H1 (cell line): ENCODE data around the gene TDRD9. TPM values are rescaled to one million over a fixed set of nuclear protein-coding genes. Genes with fewer than 3 reads are reported as not detected.

Experiments used
- SAP30 ChIP-seq: fragments of 300-600 bp; sonication (generic); IDR thresholded peaks from 2 replicates; pipeline ENCODE4 v1.7.1; 2012; ENCODE audit warnings: low read length, moderate library complexity, mild to moderate bottlenecking, inconsistent platforms; ENCODE audit not compliant: insufficient read depth, insufficient replicate concordance
- polyA plus RNA-seq, 7 experiments: library from polyadenylated mRNA; depleted of rRNA in 3 of 7; stranded (reverse) in 5 of 7; unstranded in 2 of 7; fragments of >200 nt in 5 of 7; fragments of 200-250 nt in 2 of 7; gene quantifications; 1 replicate in 5 of 7; 2 replicates in 1 of 7; 4 replicates in 1 of 7; pipeline versions ENCODE4 v1.2.1 to v1.2.3, GENCODE V29; 2011 to 2013; ENCODE audit warnings: missing spikeins in 2 of 7, mixed read lengths in 2 of 7
- total RNA-seq: library from RNA; stranded (reverse); fragmentation: NEBNext Ultra II Directional; extraction: Animal tissue kit (Norgen Biotek cat#: 25700); gene quantifications from 2 replicates; pipeline ENCODE4 v1.2.1, GENCODE V29; 2021
- TF ChIP-seq, protein P1 (sequence below): fragments of 300-600 bp; sonication (generic); IDR thresholded peaks from 2 replicates; pipeline ENCODE4 v1.7.1; 2012; ENCODE audit warnings: low read length, moderate library complexity, mild to moderate bottlenecking, inconsistent platforms; ENCODE audit not compliant: insufficient replicate concordance

Gene TDRD9
- total and polyA plus RNA-seq, 2 of the 8 experiments (the other 6 are each of a cell fraction or from before 2014, with no cell fraction given) = not detected

DNA sequence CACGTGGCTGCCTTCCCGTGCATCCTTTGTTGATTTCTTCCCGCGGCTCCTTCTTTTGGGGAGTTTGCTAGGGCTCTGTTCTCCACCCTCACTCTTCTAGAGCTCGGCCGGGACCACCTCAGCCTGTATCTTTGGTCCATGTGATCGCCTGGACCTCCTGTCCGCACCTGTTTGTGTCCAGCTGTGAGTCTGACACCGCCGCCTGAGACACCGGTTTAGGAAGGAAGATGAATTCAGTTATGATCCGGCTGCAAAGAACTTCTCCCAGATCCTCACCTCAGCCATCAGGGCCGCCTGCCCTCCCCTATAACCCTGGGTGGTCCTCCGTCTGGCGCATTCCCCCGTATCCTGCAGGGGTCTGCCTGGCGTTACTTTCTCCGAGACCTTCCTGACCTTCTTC, 690 bp upstream of the TDRD9 start (continued):
- TF ChIP-seq, protein P1, sequence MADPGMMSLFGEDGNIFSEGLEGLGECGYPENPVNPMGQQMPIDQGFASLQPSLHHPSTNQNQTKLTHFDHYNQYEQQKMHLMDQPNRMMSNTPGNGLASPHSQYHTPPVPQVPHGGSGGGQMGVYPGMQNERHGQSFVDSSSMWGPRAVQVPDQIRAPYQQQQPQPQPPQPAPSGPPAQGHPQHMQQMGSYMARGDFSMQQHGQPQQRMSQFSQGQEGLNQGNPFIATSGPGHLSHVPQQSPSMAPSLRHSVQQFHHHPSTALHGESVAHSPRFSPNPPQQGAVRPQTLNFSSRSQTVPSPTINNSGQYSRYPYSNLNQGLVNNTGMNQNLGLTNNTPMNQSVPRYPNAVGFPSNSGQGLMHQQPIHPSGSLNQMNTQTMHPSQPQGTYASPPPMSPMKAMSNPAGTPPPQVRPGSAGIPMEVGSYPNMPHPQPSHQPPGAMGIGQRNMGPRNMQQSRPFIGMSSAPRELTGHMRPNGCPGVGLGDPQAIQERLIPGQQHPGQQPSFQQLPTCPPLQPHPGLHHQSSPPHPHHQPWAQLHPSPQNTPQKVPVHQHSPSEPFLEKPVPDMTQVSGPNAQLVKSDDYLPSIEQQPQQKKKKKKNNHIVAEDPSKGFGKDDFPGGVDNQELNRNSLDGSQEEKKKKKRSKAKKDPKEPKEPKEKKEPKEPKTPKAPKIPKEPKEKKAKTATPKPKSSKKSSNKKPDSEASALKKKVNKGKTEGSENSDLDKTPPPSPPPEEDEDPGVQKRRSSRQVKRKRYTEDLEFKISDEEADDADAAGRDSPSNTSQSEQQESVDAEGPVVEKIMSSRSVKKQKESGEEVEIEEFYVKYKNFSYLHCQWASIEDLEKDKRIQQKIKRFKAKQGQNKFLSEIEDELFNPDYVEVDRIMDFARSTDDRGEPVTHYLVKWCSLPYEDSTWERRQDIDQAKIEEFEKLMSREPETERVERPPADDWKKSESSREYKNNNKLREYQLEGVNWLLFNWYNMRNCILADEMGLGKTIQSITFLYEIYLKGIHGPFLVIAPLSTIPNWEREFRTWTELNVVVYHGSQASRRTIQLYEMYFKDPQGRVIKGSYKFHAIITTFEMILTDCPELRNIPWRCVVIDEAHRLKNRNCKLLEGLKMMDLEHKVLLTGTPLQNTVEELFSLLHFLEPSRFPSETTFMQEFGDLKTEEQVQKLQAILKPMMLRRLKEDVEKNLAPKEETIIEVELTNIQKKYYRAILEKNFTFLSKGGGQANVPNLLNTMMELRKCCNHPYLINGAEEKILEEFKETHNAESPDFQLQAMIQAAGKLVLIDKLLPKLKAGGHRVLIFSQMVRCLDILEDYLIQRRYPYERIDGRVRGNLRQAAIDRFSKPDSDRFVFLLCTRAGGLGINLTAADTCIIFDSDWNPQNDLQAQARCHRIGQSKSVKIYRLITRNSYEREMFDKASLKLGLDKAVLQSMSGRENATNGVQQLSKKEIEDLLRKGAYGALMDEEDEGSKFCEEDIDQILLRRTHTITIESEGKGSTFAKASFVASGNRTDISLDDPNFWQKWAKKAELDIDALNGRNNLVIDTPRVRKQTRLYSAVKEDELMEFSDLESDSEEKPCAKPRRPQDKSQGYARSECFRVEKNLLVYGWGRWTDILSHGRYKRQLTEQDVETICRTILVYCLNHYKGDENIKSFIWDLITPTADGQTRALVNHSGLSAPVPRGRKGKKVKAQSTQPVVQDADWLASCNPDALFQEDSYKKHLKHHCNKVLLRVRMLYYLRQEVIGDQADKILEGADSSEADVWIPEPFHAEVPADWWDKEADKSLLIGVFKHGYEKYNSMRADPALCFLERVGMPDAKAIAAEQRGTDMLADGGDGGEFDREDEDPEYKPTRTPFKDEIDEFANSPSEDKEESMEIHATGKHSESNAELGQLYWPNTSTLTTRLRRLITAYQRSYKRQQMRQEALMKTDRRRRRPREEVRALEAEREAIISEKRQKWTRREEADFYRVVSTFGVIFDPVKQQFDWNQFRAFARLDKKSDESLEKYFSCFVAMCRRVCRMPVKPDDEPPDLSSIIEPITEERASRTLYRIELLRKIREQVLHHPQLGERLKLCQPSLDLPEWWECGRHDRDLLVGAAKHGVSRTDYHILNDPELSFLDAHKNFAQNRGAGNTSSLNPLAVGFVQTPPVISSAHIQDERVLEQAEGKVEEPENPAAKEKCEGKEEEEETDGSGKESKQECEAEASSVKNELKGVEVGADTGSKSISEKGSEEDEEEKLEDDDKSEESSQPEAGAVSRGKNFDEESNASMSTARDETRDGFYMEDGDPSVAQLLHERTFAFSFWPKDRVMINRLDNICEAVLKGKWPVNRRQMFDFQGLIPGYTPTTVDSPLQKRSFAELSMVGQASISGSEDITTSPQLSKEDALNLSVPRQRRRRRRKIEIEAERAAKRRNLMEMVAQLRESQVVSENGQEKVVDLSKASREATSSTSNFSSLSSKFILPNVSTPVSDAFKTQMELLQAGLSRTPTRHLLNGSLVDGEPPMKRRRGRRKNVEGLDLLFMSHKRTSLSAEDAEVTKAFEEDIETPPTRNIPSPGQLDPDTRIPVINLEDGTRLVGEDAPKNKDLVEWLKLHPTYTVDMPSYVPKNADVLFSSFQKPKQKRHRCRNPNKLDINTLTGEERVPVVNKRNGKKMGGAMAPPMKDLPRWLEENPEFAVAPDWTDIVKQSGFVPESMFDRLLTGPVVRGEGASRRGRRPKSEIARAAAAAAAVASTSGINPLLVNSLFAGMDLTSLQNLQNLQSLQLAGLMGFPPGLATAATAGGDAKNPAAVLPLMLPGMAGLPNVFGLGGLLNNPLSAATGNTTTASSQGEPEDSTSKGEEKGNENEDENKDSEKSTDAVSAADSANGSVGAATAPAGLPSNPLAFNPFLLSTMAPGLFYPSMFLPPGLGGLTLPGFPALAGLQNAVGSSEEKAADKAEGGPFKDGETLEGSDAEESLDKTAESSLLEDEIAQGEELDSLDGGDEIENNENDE = no peak
- no peak for TF ChIP-seq SAP30
- TF ChIP-seq, all 59 proteins: peak for 0
